Fibroblast of villous mesenchyme (primary cell): Measurements from ENCODE around the gene BTNL9. TPM values are rescaled to one million over a fixed set of nuclear protein-coding genes. Genes with fewer than 3 reads are reported as not detected.

Experiments
- DNase-seq: peaks from one replicate; pipeline ENCODE4 v3.0.0-alpha.2; 2010; ENCODE audit warnings: low read depth
- H3K4me3 ChIP-seq: 2 replicates; pipeline ENCODE4 v1.5.1; 2011; ENCODE audit warnings: low read depth, mild to moderate bottlenecking, low read length
- total RNA-seq: library from RNA; depleted of rRNA; stranded (reverse); fragments of >200 nt; gene quantifications from 2 replicates; pipeline ENCODE4 v1.2.3, GENCODE V29; 2012
- TF ChIP-seq, protein P1 (sequence below): IDR thresholded peaks from 2 replicates; pipeline ENCODE4 v1.5.1; 2012; ENCODE audit warnings: low read depth, mild to moderate bottlenecking, low read length; ENCODE audit not compliant: insufficient read depth

Gene BTNL9
- total RNA-seq, 1 donor, result not detected

- TF ChIP-seq, protein P1, sequence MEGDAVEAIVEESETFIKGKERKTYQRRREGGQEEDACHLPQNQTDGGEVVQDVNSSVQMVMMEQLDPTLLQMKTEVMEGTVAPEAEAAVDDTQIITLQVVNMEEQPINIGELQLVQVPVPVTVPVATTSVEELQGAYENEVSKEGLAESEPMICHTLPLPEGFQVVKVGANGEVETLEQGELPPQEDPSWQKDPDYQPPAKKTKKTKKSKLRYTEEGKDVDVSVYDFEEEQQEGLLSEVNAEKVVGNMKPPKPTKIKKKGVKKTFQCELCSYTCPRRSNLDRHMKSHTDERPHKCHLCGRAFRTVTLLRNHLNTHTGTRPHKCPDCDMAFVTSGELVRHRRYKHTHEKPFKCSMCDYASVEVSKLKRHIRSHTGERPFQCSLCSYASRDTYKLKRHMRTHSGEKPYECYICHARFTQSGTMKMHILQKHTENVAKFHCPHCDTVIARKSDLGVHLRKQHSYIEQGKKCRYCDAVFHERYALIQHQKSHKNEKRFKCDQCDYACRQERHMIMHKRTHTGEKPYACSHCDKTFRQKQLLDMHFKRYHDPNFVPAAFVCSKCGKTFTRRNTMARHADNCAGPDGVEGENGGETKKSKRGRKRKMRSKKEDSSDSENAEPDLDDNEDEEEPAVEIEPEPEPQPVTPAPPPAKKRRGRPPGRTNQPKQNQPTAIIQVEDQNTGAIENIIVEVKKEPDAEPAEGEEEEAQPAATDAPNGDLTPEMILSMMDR, result no peak
- no peak for DNase-seq
- no peak overlapping the region for H3K4me3 ChIP-seq
Measured at GRCh38 chr5:181056431-181056830, 16.4 kb downstream of the BTNL9 start.

- TF ChIP-seq, protein P1, result no peak
- no peak overlapping the region for H3K4me3 ChIP-seq
- no peak for DNase-seq
Measured at GRCh38 chr5:181058321-181058720, 18.3 kb downstream of the BTNL9 start.

- DNase-seq, result no peak
- TF ChIP-seq, protein P1, result no peak
- no peak overlapping the region for H3K4me3 ChIP-seq
Measured at GRCh38 chr5:181058786-181059296, 18.8 kb downstream of the BTNL9 start.

GRCh38 chr5:181059297-181060230 lies 19.5 kb downstream of the BTNL9 start:
- TF ChIP-seq, protein P1, result no peak
- no peak for DNase-seq
- H3K4me3 ChIP-seq, result no peak overlapping the region

DNA sequence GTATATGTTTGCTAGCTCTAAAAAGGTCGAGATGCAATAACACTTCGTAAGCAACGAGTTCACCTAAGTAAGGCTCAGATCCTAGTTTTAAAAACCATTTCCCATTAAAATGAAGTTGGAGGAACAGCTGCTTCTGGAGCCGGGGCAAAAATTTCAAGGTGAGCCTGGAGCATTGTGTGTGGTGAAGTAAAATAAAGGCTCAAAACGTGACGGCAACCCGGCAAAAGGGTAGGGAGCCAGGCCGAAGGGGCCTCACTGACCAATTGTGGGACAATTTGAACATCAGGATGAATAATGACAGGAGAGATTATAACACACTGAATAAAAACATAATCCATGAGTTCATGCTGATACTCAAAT lies 20.1 kb downstream of the BTNL9 start:
- TF ChIP-seq, protein P1, result no peak
- H3K4me3 ChIP-seq, result no peak overlapping the region
- no peak for DNase-seq

DNA sequence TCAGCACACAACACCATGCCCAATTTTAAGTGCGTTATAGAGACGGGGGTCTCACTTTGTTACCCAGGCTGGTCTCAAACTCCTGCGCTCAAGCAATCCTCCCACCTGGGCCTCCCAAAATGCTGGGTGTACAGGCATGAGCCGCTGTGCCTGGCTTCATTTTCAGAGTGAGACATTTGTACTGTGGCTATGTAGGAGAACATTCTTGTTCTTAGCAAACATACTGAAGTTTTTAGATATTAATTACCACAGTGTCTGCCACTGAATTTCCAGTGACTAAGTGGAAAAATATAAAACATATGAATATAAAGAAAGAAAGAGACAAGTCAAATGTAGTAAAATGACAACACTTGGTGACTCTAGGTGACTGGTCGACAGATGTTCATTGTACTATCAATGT lies 20.9 kb downstream of the BTNL9 start:
- no peak overlapping the region for H3K4me3 ChIP-seq
- TF ChIP-seq, protein P1, result no peak
- no peak for DNase-seq
